IMR-90 (cell line): ENCODE results near the gene BRINP3. TPM values are rescaled to one million over a fixed set of nuclear protein-coding genes. Genes with fewer than 3 reads are reported as not detected.

Experiments
- ATAC-seq: fragments of 200-7000 bp; cut with Tn5 transposase; 2 replicates; pipeline ENCODE4 v1.9.1; 2020; ENCODE audit warnings: low read depth, mild to moderate bottlenecking, moderate library complexity
- BruUV-seq: library from RNA; stranded (reverse); fragments of 400-500 nt; replicated peaks from 2 replicates; lab custom pipeline; 2021; lab: Mats Ljungman, UMichigan
- CTCF ChIA-PET: fragments of 300-600 bp; formaldehyde crosslinking; extraction: SDS; loops from one replicate; lab custom pipeline; 2021; ENCODE audit warnings: antibody characterized with exemption; lab: Yijun Ruan, JAX
- POLR2A ChIA-PET: fragments of 300-600 bp; sonication (Branson Sonifier 250); formaldehyde crosslinking; loops from one replicate; lab custom pipeline; 2022; ENCODE audit warnings: antibody characterized with exemption; ENCODE audit not compliant: unreplicated experiment; lab: Charles Lee
- DNase-seq: peaks from one replicate; pipeline ENCODE4 v3.0.0; 2013
- H2AFZ ChIP-seq: replicated peaks from 2 replicates; pipeline ENCODE3; 2013; ENCODE audit warnings: low read length, mild to moderate bottlenecking; ENCODE audit not compliant: poor library complexity
- H2AK5ac ChIP-seq: 2 replicates; pipeline ENCODE4 v1.6.1; 2013; ENCODE audit warnings: low read depth, low read length, inconsistent platforms
- H2AK9ac ChIP-seq: replicated peaks from 2 replicates; pipeline ENCODE3; 2013; ENCODE audit warnings: mild to moderate bottlenecking, low read depth, low read length, moderate library complexity; ENCODE audit not compliant: poor library complexity
- H2BK120ac ChIP-seq: 2 replicates; pipeline ENCODE4 v1.6.1; 2013; ENCODE audit warnings: low read depth, low read length, inconsistent platforms
- H2BK15ac ChIP-seq: 3 replicates; pipeline ENCODE4 v1.6.1; 2013; ENCODE audit warnings: low read depth, low read length, inconsistent platforms
- H2BK20ac ChIP-seq: 2 replicates; pipeline ENCODE4 v1.6.1; 2013; ENCODE audit warnings: low read depth, mild to moderate bottlenecking, inconsistent platforms, low read length, moderate library complexity
- H2BK5ac ChIP-seq: 2 replicates; pipeline ENCODE4 v1.6.1; 2013; ENCODE audit warnings: mild to moderate bottlenecking, low read depth, low read length, inconsistent platforms; ENCODE audit not compliant: poor library complexity, severe bottlenecking
- H3K14ac ChIP-seq: replicated peaks from 2 replicates; pipeline ENCODE4 v1.6.1; 2013; ENCODE audit warnings: low read depth, low read length, inconsistent platforms
- H3K18ac ChIP-seq: 2 replicates; pipeline ENCODE4 v1.6.1; 2013; ENCODE audit warnings: low read depth, low read length, control low read depth
- H3K23ac ChIP-seq: 2 replicates; pipeline ENCODE4 v1.6.1; 2013; ENCODE audit warnings: low read depth, low read length, inconsistent platforms
- H3K27ac ChIP-seq: 2 replicates; pipeline ENCODE4 v1.5.1; 2013; ENCODE audit warnings: mild to moderate bottlenecking, control low read depth, low read length; ENCODE audit not compliant: insufficient read depth
- H3K27me3 ChIP-seq: 2 replicates; pipeline ENCODE4 v1.6.1; 2013; ENCODE audit warnings: low read length; ENCODE audit not compliant: control insufficient read depth, insufficient read depth
- H3K36me3 ChIP-seq: 2 replicates; pipeline ENCODE4 v1.6.1; 2013; ENCODE audit warnings: low read length, mixed read lengths; ENCODE audit not compliant: control insufficient read depth, insufficient read depth
- H3K4ac ChIP-seq: 2 replicates; pipeline ENCODE4 v1.6.1; 2013; ENCODE audit warnings: low read depth, low read length, inconsistent platforms
- H3K4me1 ChIP-seq: 2 replicates; pipeline ENCODE4 v1.6.1; 2013; ENCODE audit warnings: low read length, mixed read lengths; ENCODE audit not compliant: control insufficient read depth, insufficient read depth
- H3K4me2 ChIP-seq: 2 replicates; pipeline ENCODE4 v1.6.1; 2013; ENCODE audit warnings: low read depth, mild to moderate bottlenecking, control low read depth, low read length, moderate library complexity
- H3K4me3 ChIP-seq: 2 replicates; pipeline ENCODE4 v1.5.1; 2013; ENCODE audit warnings: low read depth, mild to moderate bottlenecking, control low read depth, low read length, moderate library complexity; ENCODE audit not compliant: insufficient read depth
- H3K56ac ChIP-seq: 2 replicates; pipeline ENCODE4 v1.6.1; 2013; ENCODE audit warnings: low read length, inconsistent platforms; ENCODE audit not compliant: insufficient read depth; ENCODE audit errors: extremely low read depth
- H3K79me1 ChIP-seq, 2 experiments: 2 replicates each; pipeline ENCODE4 v1.6.1; 2013; ENCODE audit warnings: low read length in 2 of 2, inconsistent platforms in 1 of 2, low read depth in 1 of 2
- H3K9ac ChIP-seq: 2 replicates; pipeline ENCODE4 v1.6.1; 2013; ENCODE audit warnings: low read depth, low read length, control low read depth
- H3K9me1 ChIP-seq: 2 replicates; pipeline ENCODE4 v1.6.1; 2013; ENCODE audit warnings: low read length, inconsistent platforms; ENCODE audit not compliant: insufficient read depth
- H3K9me3 ChIP-seq: 2 replicates; pipeline ENCODE4 v1.6.1; 2013; ENCODE audit warnings: low read length; ENCODE audit not compliant: control insufficient read depth, insufficient read depth
- H4K20me1 ChIP-seq: 2 replicates; pipeline ENCODE4 v1.6.1; 2013; ENCODE audit warnings: low read length, inconsistent platforms; ENCODE audit not compliant: insufficient read depth
- H4K5ac ChIP-seq: 2 replicates; pipeline ENCODE4 v1.6.1; 2013; ENCODE audit warnings: mild to moderate bottlenecking, low read depth, low read length, control low read depth
- H4K8ac ChIP-seq, 2 experiments: 2 replicates each; pipeline ENCODE4 v1.6.1; 2013; ENCODE audit warnings: low read depth in 2 of 2, low read length in 2 of 2, control low read depth in 1 of 2, inconsistent platforms in 1 of 2
- H4K91ac ChIP-seq: 2 replicates; pipeline ENCODE4 v1.6.1; 2013; ENCODE audit warnings: low read depth, low read length, inconsistent platforms; ENCODE audit not compliant: insufficient read depth
- CHD1 ChIP-seq: IDR thresholded peaks from 2 replicates; pipeline ENCODE4 v1.6.1; 2012; ENCODE audit warnings: low read depth, low read length, improper control_type of control experiment
- CTCF ChIP-seq: conservative IDR thresholded peaks from 2 replicates; pipeline ENCODE4 v1.5.1; 2012; ENCODE audit warnings: mild to moderate bottlenecking, low read depth, low read length, improper control_type of control experiment
- MAZ ChIP-seq: IDR thresholded peaks from 2 replicates; pipeline ENCODE4 v1.6.1; 2012; ENCODE audit warnings: low read depth, mild to moderate bottlenecking, low read length, improper control_type of control experiment, moderate library complexity, borderline replicate concordance
- NFE2L2 ChIP-seq: fragments of 150-350 bp; IDR thresholded peaks from 2 replicates; pipeline ENCODE4 v1.6.1; 2016; ENCODE audit warnings: low read depth, mild to moderate bottlenecking, low read length
- POLR2A ChIP-seq: IDR thresholded peaks from 2 replicates; pipeline ENCODE4 v1.6.1; 2012; ENCODE audit warnings: mild to moderate bottlenecking, low read depth, low read length
- RAD21 ChIP-seq: IDR thresholded peaks from 2 replicates; pipeline ENCODE4 v1.6.1; 2012; ENCODE audit warnings: low read length, improper control_type of control experiment
- RCOR1 ChIP-seq: IDR thresholded peaks from 2 replicates; pipeline ENCODE4 v1.6.1; 2012; ENCODE audit warnings: mild to moderate bottlenecking, low read length, improper control_type of control experiment; ENCODE audit not compliant: insufficient replicate concordance
- WGBS, 2 experiments: methylation state at CpG; one replicate each; pipeline versions ENCODE4 v1.1.5 to v1.1.7; 2013; ENCODE audit warnings: missing lambda C conversion rate in 2 of 2; ENCODE audit not compliant: insufficient read length in 1 of 2; ENCODE audit errors: extremely low coverage in 2 of 2; 5-methylcytosine and 5-hydroxymethylcytosine counted together
- dilution Hi-C: fragments of 300-500 bp; cut with HindIII; formaldehyde crosslinking; loops from one replicate; pipeline ENCODE4 v1.14.3; 2018; ENCODE audit warnings: low sequenced_read_pairs; ENCODE audit not compliant: unreplicated experiment
- in situ Hi-C: fragments of 300-500 bp; cut with MboI; formaldehyde crosslinking; loops from 3 replicates; pipeline ENCODE4 v1.14.3; 2019; ENCODE audit warnings: low sequenced_read_pairs, inconsistent platforms, mixed read lengths
- intact Hi-C: fragments of 100-400 bp; cut with micrococcal nuclease; formaldehyde crosslinking; loops from 2 replicates; pipeline ENCODE4 v1.10.0; 2022
- polyA plus RNA-seq, 3 experiments: library from polyadenylated mRNA; depleted of rRNA; stranded (reverse); fragments of >200 nt; gene quantifications; 2 replicates each; pipeline ENCODE4 v1.2.3, GENCODE V29; 2012; ENCODE audit warnings: low replicate concordance in 1 of 3
- total RNA-seq: library from RNA; depleted of rRNA; stranded (reverse); fragments of >200 nt; gene quantifications from 2 replicates; pipeline ENCODE4 v1.2.3, GENCODE V29; 2012

The BRINP3 gene
- total and polyA plus RNA-seq, 2 of the 4 experiments (the other 2 are of a cell fraction) = 0.15 to 0.36 TPM

GRCh38 chr1:190101756-190102155 is 375.9 kb downstream of the BRINP3 start:
- H3K4ac ChIP-seq = no peak overlapping the region
- H2BK5ac ChIP-seq = no peak overlapping the region
- in situ Hi-C loops (no loop called here), dilution Hi-C loops (no loop called here), intact Hi-C loops (no loop called here)
- no TSS peak for BruUV-seq
- no peak overlapping the region for H2AK5ac ChIP-seq
- H3K79me1 ChIP-seq = no peaks in the 10 kb centered on the region
- no peaks in the 10 kb centered on the region for H3K27me3 ChIP-seq
- H3K9me1 ChIP-seq = no peaks in the 10 kb centered on the region
- no peak for ATAC-seq
- H2AFZ ChIP-seq = no peak overlapping the region
- no peak overlapping the region for H3K9ac ChIP-seq
- POLR2A ChIA-PET = no interaction called here
- no peak overlapping the region for H3K27ac ChIP-seq
- H3K56ac ChIP-seq = no peak overlapping the region
- no peaks in the 10 kb centered on the region for H3K4me1 ChIP-seq
- no peak overlapping the region for H2BK120ac ChIP-seq
- H3K18ac ChIP-seq = no peak overlapping the region
- H4K91ac ChIP-seq = no peak overlapping the region
- no peak overlapping the region for H4K5ac ChIP-seq
- no peak overlapping the region for H3K14ac ChIP-seq
- no peaks in the 10 kb centered on the region for H3K36me3 ChIP-seq
- no peaks in the 10 kb centered on the region for H4K20me1 ChIP-seq
- TF ChIP-seq CTCF (no peak), RCOR1 (no peak), CHD1 (no peak), NFE2L2 (no peak), RAD21 (no peak), POLR2A (no peak), MAZ (no peak)
- no CpG with 5 or more reads among the region's 3 CpGs for WGBS, 2 experiments
- no peak overlapping the region for H3K4me2 ChIP-seq
- no peak overlapping the region for H2BK15ac ChIP-seq
- H3K23ac ChIP-seq = no peak overlapping the region
- CTCF ChIA-PET = no interaction called here
- H3K4me3 ChIP-seq = no peak overlapping the region
- H2AK9ac ChIP-seq = no peak overlapping the region
- H3K9me3 ChIP-seq = no peaks in the 10 kb centered on the region
- no peak overlapping the region for H4K8ac ChIP-seq
- DNase-seq = no peak
- no peak overlapping the region for H2BK20ac ChIP-seq
